GM21619 (cell line): ENCODE results near the gene HIVEP3.
"Not testable (repeated sequence)": the region's sequence is repeated elsewhere in the genome, so short reads cannot be mapped to it uniquely, and the experiment has no call there.

Experiments used
- ATAC-seq: cut with Tn5 transposase; IDR thresholded peaks from one replicate; pipeline ENCODE4 v1.9.1; 2021; ENCODE audit not compliant: unreplicated experiment

Gene HIVEP3

DNA sequence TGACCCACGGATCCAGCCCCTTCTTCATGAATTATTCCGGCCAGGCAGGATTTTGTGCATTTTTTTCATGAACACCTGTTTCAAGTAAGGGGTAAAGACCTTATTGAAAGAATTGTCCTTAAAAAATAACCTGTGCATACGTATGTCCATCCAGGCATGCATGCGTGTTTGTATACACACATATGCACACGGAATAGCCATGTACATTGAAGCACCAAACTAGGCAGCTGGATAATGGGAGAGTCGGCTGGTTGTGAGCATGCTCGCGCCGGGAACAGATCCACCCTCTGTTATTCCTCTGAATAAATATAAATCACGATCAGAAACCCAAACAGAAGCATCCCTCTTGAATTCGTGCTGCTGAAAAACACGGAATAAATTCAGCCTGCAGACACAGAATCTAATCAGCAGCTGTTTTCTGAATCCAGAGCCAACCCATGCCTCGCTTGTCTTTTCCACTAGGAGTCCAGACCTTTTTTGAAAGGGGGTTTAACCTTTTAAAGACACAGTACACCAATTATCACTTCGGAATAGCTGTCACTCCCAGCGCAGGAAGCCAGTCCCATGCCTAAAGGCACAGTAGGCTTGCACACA, at the start of gene HIVEP3:
TSS of gene HIVEP3 (minus strand) at position 473 of the 594 bp plus-strand sequence.
- no peak for ATAC-seq

DNA sequence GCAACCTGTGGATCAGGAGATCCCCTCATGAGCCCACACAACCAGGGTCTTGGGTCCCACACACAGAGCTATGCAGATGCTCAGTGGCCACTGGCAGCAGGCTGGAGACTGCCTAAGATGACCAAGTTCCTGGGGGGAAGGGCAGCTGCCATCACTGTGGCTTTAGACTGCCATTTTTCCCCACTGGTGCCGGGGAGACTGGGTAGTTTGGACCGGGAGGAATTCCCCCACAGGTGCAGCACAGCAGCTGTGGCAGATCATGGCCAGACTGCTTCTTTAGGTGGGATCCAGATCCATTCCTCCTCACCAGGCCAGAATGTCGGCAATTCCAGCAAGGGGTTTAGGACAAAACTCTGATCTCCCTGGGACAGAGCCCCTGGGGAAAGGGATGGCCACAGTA, 45.7 kb upstream of the HIVEP3 start:
- no peak for ATAC-seq

DNA sequence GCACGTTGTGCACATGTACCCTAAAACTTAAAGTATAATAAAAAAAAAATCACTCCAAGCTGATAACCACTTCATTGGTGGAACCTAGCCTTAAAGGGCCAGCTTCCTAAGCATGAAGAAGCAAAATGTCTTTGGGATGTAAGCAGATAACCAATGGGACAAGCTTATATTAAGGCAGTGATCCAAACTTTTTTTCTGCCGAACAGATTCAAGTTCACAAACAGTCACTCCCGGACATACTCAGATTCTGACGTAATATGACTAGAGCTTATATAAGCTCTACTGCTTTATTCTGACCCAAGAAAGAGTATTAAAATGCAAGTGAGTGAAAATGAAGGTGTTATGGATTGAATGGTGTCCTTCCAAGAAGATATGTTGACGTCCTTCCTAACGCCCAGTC, 44.9 kb upstream of the HIVEP3 start:
- ATAC-seq = no peak

DNA sequence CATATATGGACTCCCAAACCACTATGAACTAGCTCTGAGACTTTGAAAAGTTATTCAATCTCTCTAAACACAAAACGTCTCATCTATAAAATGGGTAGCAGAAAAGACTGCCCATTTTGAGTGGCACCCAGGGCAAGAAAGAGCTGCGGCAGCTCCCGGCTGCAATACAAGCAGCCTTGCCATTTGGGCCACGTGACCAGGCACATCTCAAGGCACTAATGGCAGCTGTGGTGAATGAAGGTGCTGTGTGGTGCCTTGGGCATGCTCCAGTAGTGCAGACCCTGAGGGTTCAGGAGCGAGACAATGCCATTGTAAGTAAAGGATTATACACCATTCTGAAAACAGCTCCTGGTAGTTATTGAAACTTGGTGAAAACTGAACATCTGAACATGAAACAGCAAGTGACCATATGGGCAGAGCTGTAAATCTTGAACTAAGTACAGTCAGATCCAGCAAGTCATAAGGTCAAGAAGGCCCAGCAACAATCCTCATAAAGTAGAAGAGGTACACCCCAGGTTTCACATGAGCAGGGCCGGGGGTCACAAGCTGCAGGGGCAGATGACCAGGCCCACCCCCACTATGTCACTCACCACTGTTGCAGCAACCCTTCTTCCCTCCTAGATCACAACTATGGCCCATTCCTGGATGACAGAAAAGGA, 39.4 kb upstream of the HIVEP3 start:
- ATAC-seq = no peak

DNA sequence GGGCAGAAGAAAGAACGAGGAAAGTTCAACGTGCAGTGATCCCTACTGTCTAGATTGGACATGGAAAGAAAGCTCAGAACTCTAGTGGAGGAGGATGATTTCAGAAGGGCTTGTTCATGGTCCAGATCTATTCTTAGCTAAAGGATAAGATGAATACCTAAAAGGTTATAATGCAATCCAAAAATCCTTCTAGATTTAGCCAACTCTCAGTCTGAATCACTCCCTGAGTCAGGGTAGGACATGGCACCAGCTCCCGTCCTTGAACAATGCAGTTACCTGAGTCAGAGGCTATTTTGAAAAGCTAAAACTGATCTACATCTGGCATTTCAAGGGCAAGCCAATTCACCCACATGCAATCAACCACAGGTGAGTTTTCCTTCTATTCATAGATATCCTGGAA, 38.8 kb upstream of the HIVEP3 start:
- ATAC-seq = no peak

DNA sequence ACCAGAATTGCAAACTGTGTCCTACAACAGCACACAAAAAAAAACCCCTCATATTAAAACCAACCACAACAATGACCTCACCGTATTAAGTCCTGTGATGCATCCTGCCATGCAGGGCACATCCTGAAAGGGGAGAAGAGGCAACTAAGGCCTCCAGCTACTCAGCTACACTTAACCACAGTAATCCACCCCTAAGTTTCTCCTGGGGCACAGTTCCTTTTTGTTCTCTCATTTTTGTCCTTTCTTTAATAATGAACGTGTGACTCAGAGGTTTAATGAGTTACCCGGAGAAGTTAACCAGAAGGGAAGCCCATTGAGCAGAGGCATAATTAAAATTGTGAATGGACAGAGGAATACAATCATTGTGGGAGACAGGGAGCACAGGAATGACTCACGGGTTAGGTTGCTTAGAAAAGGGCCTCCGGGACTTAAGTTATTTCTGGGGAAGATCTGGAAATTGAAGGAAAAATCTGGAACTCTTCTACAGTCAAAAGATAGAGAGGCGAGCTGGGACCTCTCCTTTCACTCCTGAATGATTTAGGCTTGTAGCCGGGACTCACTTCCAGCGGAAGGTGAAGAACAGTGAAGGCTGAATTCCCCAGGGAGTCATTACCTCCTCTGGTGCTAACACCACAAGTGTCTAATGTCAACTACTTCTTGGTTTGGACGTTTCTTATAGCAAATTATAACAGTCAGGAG, 36.9 kb upstream of the HIVEP3 start:
- peak; percentile 76 for ATAC-seq

DNA sequence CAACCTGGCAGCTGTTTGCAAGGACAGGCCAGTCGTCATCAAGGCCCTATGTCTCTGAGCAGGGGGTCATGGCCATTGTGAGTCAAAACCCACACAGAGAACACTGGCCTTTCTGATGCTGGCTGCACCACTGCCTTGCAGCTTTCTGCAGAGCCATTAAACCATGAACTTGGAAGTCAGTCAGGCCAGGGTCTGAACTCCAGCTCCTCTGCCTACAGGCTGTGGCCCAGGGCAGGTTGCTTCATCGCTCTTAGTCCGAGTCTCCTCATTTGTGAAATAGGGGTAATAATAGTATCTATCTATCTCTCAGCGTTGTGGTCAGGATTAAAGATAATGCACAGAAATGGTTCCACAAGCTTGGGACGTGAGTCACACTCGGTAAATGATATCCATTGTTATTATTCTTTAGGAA, 35.8 kb upstream of the HIVEP3 start:
- ATAC-seq = no peak

DNA sequence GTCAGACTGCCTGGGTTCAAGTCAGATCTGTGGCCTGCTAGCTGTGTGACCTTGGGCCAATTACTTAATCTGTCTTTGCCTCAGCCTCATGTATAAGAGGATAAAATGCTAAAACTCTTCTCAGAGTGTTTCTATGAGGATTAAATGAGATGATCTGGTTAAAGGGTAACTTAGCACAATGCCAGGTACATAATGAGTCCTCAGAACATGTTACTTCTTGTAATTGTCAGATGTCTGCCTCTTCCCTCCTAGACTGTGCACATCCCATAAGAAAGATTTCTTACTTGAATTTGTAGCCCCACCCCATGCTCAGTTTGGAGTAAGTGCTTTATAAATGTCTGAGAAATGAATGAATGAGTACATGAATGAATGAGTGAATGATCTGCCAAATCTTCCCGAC, 34.6 kb upstream of the HIVEP3 start:
- ATAC-seq = no peak

DNA sequence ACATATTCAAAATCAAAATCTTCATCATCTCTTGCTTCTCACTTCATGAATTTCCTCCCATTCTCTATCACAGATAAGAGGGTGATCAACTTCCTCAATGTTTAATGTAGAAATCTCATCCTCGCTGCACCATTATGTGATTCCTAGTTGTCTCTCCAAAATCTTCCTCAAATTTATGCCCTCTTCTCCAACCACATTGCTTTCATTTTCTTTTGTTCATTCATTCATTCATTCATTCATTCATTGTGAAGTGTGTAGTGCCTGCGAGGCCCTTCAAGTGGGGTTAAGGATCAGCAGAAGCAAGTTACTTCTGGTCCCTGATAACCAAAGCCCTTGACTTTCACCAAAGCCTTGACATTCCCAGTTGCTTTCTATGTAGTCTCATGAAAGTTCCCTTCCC, 33.5 kb upstream of the HIVEP3 start:
- ATAC-seq = no peak

DNA sequence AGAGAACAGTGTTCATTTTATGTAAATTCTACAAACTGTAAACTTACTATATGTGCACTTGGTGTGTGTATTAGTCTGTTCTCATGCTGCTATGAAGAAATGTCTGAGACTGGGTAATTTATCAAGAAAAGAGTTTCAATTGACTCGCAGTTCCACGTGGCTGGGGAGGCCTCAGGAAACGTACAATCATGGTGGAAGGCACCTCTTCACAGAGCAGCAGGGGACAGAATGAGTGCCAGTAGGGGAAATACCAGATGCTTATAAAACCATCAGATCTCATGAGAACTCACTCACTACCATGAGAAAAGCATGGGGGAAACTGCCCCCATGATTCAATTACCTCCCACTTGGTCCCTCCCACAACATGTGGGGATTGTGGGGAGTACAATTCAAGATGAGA, 32.8 kb upstream of the HIVEP3 start:
- not testable (repeated sequence) for ATAC-seq

DNA sequence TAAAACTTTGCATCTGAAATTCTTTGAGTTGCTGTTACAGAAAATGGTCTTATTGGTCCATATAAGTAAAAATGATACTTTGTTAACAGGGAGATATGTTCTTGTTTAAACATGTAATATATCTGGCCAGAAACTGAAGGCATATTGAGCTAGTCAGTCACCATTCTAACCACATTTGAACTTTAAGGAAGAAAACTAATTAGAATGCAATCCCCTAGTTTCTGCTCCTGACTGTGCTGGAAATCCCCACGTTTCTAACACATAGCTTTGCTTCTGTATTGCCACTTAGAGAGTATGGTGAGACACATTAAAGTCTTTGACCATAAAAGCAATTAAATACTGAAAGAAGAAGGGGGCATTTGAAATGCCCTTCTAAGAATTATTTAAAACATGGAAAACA, 32.1 kb upstream of the HIVEP3 start:
- ATAC-seq = no peak

DNA sequence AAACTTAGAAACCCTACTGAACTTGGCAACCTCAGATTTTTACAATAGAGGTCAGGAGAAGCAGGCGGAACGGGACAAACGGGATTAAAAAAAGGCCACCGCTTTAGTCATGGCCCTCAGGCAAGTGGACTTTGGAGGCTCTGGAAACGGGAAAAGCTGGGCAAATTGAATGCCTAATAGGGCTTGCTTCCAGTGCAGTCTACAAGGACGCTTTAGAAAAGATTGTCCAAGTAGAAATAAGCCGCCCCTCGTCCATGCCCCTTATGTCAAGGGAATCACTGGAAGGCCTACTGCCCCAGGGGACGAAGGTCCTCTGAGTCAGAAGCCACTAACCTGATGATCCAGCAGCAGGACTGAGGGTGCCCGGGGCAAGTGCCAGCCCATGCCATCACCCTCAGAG, 27.2 kb upstream of the HIVEP3 start:
- not testable (repeated sequence) for ATAC-seq

DNA sequence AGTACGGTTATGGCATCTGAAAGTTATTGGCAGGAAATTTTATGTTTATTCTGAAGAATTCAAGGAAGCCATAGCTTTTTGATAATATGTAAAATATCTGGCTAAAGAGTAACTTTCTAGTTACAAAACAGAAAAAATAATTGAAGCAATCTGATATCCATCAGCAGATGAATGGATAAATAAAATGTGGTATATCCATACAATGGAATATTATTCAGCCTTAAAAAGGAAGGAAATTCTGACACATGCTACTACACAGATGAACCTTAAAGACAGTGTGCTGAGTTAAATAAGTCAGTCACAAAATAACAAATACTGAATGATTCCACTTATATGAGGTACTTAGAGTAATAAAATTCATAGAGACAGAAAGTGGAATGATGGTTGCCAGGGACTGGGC, 25.0 kb upstream of the HIVEP3 start:
- ATAC-seq = no peak

DNA sequence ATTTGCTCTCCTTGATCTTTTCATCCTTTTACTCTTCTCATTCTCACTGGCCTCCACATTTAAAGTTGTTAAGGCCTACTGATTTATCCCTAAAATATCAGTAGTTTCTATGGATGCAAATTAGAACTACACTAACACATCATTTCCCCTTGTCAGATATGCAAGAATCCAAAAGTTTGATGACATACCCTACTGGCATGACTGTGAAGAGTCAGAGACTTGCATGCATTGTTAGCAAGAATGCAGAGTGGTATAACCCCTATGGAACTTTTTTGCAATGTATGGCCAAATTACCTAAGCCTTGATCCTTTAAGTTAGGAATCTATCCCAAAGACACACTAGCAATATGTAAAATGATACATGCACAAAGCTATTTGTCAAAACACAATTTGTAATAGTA, 23.6 kb upstream of the HIVEP3 start:
- no peak for ATAC-seq

DNA sequence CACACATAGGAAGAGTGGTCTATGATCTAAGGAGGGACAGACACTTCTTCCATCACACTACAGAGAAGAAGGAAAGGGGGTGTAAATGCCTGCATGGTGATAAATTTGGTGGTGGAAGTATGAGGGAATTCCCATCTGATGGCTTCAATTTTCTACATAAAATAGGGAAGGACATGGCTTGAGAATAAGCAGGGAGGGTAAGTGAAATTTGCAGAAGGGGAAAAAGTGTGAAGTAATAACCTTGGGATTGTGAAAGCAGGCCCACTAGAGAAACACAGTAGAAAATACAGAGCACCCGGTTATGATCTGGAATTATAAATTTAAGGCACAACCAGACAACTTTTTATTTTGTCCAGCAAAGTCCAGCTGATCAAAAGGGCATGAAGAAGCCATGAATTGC, 22.7 kb upstream of the HIVEP3 start:
- ATAC-seq = no peak

DNA sequence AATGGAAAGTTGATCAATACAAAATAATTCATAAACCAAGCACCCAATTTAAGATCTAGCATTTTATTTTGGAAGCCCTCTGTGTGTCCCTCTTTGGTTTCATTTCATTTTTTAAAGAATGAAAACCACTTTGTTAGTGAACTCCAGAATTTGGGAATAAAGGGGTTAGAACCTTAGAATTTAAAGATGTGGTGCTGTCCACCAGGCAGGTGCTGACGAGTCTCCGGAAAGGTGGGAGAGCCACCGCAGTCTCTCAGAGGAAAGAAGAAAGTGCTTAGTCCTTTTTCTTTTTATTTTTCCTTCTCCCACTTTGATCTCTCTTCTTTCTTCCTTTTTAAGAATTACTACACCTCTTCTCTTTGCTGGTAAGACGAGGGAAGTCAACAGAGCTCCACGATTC, 20.5 kb upstream of the HIVEP3 start:
- no peak for ATAC-seq

DNA sequence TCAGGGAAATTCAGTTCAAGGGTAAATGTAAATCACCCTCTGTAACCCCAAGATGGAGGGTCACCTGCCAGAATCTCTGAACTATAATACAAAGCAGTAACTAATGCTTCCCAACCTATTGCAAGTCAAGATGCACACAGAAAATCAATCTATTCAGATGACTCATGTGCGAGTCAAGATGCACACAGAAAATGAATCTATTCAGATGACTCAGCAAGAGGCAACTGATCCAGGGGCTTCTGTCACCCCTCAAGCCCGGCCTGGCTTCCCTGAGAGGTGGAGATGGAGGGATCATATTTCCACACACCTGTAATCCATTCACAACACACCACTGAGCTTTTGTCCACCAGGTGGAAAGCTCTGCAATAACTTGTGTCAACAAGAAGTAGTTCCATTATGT, 17.4 kb upstream of the HIVEP3 start:
- no peak for ATAC-seq

DNA sequence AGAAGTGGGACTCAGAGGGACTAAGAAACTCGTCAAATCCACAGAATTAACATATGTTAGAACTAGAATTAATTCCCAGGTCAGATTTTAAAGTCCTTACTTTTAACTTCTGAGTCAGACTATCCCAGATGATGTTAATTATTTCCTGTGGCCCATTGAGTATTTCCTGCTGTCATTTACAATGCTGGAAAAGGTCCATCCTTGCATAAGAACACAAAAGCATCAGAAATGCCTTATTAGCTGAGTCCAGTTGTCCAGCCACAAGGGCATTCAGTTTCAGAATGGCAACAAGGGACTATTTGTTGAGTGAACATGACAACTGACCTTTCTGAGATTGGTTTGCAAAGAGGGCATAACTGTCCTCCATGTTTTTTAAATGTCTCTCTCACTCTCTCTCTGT, 16.5 kb upstream of the HIVEP3 start:
- no peak for ATAC-seq

DNA sequence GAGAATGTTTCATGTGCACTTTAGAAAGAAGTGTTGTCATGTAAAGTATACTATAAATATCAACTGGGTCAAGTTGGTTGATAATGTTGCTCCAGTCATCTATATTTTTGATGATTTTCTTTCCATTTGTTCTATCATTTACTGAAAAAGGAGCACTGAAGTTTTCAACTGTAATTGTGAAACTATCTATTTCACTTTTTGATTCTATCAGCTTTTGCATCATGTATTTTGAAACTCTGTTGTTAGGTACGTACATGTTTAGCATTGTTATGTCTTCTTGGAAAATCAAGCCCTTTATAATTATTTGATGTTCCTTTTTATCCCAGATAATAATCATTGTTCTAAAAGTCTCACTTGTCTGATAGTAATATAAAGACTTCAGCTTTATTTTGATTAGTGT, 14.4 kb upstream of the HIVEP3 start:
- no peak for ATAC-seq

DNA sequence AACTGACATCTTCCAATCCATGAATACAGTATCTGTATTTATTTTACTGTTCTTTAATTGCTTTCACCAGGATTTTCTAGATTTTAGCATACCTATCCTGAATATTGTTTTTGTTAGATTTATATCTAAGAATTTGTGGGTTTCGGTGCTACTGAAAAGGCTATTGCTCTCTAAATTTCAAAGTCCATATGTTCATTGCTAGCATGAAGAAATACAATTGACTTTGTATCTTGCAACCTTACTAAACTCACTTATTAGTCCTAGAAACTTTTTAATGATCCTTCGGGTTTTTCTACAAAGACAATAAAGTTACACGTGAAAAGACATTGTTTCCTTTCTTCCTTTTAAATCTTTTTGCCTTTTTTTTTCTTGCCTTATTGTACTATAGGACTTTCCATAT, 12.9 kb upstream of the HIVEP3 start:
- no peak for ATAC-seq

DNA sequence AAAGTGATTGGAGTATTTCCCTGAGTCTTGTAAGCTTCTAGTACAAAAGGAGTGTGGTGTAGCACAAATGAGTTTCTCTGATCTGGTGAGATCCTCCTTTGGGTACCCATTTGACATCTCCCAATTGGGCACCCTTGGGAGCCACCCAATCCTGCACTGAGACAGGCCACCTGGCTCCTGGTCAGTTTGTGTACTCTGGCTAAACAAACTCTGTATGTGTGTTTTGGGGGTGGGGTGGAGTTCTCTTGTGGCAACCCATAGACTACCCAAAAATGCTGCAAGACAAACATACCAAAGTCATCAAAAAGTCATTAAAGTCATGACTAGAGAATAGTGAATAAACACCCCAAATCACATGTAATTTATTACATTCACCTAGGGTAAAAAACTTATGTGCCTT, 8.4 kb upstream of the HIVEP3 start:
- ATAC-seq = no peak

DNA sequence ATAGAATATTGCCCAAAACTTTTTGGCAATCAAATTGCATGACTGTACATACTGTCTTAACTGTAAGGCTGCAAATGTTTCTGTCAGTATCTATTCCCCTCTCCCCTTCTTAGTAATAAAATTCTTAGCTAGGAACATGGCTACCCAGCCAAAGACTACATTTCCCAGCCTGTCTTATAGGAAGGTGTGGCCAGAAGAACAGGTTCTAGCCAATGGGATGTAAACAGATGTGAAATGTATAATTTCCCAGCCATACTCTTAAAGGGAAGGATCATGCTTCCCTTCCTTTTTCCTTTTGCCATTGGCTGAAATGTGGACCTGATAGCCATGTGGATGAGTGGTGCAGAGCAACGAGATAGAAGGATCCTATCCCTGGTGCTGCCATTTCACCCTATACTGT, 7.0 kb upstream of the HIVEP3 start:
- ATAC-seq = no peak

DNA sequence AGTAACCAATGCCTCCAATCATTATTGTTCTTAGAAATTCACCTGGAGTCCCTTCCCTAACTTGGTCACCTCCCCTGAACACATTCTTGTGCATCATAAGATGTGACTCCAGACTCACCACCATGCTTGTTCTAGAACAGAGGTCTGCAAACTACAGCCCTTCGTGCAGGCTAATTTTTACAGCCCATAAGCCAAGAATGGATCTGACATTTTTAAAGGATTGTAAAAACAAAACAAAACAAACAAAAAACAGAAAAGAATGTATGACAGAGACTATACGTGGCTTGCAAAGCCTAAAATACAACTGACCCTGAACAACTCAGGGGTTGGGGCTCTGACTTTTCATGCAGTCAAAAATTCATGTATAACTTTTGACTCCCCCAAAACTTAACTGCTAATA, 6.2 kb upstream of the HIVEP3 start:
- ATAC-seq = no peak
